Measurements from ENCODE around the gene MKLN1. TPM values are rescaled to one million over a fixed set of nuclear protein-coding genes. Genes with fewer than 3 reads are reported as not detected.
"Not testable (repeated sequence)": the region's sequence is repeated elsewhere in the genome, so short reads cannot be mapped to it uniquely, and the experiment has no call there.

The MKLN1 gene
- total and polyA plus RNA-seq, 4 experiments from 2014 or later = 18.1 to 61.0 (median 45.4) TPM

DNA sequence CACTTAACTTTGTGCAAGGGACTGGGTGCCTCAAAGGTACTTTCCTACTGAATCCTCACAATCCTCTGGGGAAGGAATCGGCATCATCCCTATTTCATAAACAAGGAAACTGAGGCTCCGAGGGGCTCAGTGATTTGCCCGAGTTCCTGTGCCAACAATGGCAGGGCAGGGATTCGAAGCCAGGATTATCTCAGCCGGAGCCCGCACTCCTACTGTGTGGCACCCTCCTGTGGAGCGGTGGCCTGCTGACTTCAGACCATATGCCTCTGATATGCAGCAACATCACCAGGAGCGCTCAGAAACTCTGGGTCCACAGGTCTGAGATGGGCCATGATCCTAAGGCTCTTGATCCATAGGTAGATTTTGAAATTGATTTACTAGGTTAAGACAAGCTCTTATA lies 182.1 kb downstream of the MKLN1 start:
- no peak overlapping the region for H3K4me3 ChIP-seq (ENCODE audit: low read length in 2 of 2)
- peaks cover 21 to 26% (median 23%) of the 10 kb centered on the region in 4 donors for H3K4me1 Mint-ChIP-seq
- peaks cover 0 to 4% of the 10 kb centered on the region in 2 donors for H3K27me3 Mint-ChIP-seq
- no peak overlapping the region for H3K27ac ChIP-seq (ENCODE audit: low read depth, low read length)
- intact Hi-C loops (cut with micrococcal nuclease) = loop anchor here (5.0 kb wide), 1 partner anchor 612 kb away; no protein-coding TSS in a partner anchor
- no peaks in the 10 kb centered on the region for H3K27me3 ChIP-seq (ENCODE audit: insufficient read depth, low read length)
- CTCF ChIA-PET (ENCODE audit: partially characterized antibody) = interaction anchor here (0.7 to 4.2 kb wide), 5 partner anchors 11 to 140 kb away, joined by 3 to 21 read pairs (median 4); no protein-coding TSS in a partner anchor
- H3K9me3 Mint-ChIP-seq = no peaks in the 10 kb centered on the region
- no peak for DNase-seq
- no peaks in the 10 kb centered on the region for H3K36me3 ChIP-seq (ENCODE audit: insufficient read depth, low read length)
- no peak overlapping the region for H3K27ac Mint-ChIP-seq
- POLR2A ChIA-PET (ENCODE audit: partially characterized antibody) = no interaction called here
- H3K4me1 ChIP-seq (ENCODE audit: insufficient read depth, low read length) = peaks cover 10% of the 10 kb centered on the region
- no peaks in the 10 kb centered on the region for H3K9me3 ChIP-seq (ENCODE audit: control insufficient read depth in 1 of 2, low read length in 2 of 2)
- no peaks in the 10 kb centered on the region for H3K36me3 Mint-ChIP-seq
- H3K4me3 Mint-ChIP-seq = no peak overlapping the region

DNA sequence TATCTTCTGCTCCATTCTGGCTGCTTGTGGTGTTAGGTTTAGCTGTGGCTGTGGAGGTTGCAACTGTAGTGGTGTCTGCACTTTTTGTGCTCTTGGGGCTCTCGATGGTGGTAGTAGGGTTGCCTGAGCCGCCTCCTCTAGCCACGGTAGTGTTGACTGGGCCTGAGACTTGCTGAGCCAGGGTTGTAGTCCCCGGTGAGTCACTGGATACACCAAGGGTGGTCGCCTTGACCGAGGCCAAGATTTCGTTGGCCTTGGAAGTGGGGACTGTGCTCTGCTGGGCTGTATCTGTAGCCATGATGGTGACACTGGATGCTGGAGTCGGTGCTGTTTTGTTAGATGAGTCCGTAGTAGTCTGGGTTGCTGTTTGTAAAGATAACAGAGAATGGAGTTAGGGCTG lies 183.4 kb downstream of the MKLN1 start:
- Histone ChIP-seq H3K36me3 (ENCODE audit: insufficient read depth, low read length) (no peaks in the 10 kb centered on the region), H3K27ac (ENCODE audit: low read depth, low read length) (no peak overlapping the region), H3K4me3 (ENCODE audit: low read length in 2 of 2) (no peak overlapping the region), H3K9me3 (ENCODE audit: control insufficient read depth in 1 of 2, low read length in 2 of 2) (no peaks in the 10 kb centered on the region), H3K27me3 (ENCODE audit: insufficient read depth, low read length) (no peaks in the 10 kb centered on the region), H3K4me1 (ENCODE audit: insufficient read depth, low read length) (peaks cover 10% of the 10 kb centered on the region)
- H3K4me3 Mint-ChIP-seq = no peak overlapping the region
- H3K4me1 Mint-ChIP-seq = peaks cover 20 to 26% (median 22%) of the 10 kb centered on the region in 4 donors
- peaks cover 0 to 4% of the 10 kb centered on the region in 2 donors for H3K27me3 Mint-ChIP-seq
- H3K9me3 Mint-ChIP-seq = no peaks in the 10 kb centered on the region
- ChIA-PET CTCF (ENCODE audit: partially characterized antibody) (interaction anchor here (1.5 to 6.8 kb wide), 3 partner anchors 10 to 18 kb away, joined by 5 to 79 read pairs (median 21); no protein-coding TSS in a partner anchor), POLR2A (ENCODE audit: partially characterized antibody) (no interaction called here)
- no peak overlapping the region for H3K27ac Mint-ChIP-seq
- DNase-seq = no peak
- intact Hi-C loops (cut with micrococcal nuclease) = loop anchor here (5.0 kb wide), 1 partner anchor 614 kb away; no protein-coding TSS in a partner anchor
- H3K36me3 Mint-ChIP-seq = no peaks in the 10 kb centered on the region

DNA sequence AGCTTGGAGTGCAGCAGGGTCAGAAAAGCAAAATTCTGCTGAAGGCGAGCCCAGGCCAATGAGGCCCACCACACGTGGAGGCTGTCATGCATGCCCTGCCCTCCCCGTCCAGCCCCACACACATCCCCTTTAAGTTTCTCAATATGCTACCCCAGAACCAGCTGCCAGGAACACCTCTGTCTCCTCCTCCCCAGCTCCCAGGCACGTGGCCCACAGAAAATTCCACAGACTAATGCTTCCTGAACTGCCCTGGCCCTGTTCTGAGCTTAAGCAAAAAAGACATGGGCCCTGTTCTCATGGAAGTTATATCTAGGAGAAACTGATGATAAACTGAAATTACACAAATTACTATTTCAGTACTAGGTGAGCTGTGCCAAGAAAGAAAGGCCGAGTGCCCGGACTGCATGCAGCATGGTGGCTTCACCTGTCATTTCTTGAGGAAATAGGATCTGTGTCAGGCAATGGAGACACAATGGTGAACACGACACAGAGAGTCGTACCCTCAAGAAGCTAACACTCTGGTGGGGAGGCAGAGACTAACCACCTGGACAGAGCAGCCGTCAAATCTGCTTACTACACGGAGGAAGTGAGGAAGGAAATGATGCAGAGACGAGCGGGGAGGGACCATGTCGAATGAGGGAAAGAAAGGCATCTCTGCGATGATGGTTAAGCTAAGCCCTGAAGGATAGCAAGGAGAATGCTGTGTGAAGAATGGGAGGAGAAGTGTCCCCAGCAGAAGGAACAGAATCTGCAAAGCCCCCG lies 184.3 kb downstream of the MKLN1 start:
- Mint-ChIP-seq H3K27me3 (peaks cover 0 to 4% of the 10 kb centered on the region in 2 donors), H3K4me1 (peaks cover 20 to 26% (median 22%) of the 10 kb centered on the region in 4 donors), H3K4me3 (no peak overlapping the region), H3K9me3 (no peaks in the 10 kb centered on the region), H3K27ac (peak overlapping the region in 2 of 7 donors; percentile 33 to 78), H3K36me3 (no peaks in the 10 kb centered on the region)
- peaks cover 10% of the 10 kb centered on the region for H3K4me1 ChIP-seq (ENCODE audit: insufficient read depth, low read length)
- ChIA-PET CTCF (ENCODE audit: partially characterized antibody) (interaction anchor here (0.6 to 6.8 kb wide), 9 partner anchors 10 to 1489 kb away, joined by 3 to 79 read pairs (median 4); no protein-coding TSS in a partner anchor), POLR2A (ENCODE audit: partially characterized antibody) (no interaction called here)
- intact Hi-C loops (cut with micrococcal nuclease) = loop anchor here (5.0 kb wide), 1 partner anchor 615 kb away; no protein-coding TSS in a partner anchor
- DNase-seq = no peak
- H3K27ac ChIP-seq (ENCODE audit: low read depth, low read length) = no peak overlapping the region
- no peaks in the 10 kb centered on the region for H3K27me3 ChIP-seq (ENCODE audit: insufficient read depth, low read length)
- no peak overlapping the region for H3K4me3 ChIP-seq (ENCODE audit: low read length in 2 of 2)
- no peaks in the 10 kb centered on the region for H3K9me3 ChIP-seq (ENCODE audit: control insufficient read depth in 1 of 2, low read length in 2 of 2)
- H3K36me3 ChIP-seq (ENCODE audit: insufficient read depth, low read length) = no peaks in the 10 kb centered on the region

DNA sequence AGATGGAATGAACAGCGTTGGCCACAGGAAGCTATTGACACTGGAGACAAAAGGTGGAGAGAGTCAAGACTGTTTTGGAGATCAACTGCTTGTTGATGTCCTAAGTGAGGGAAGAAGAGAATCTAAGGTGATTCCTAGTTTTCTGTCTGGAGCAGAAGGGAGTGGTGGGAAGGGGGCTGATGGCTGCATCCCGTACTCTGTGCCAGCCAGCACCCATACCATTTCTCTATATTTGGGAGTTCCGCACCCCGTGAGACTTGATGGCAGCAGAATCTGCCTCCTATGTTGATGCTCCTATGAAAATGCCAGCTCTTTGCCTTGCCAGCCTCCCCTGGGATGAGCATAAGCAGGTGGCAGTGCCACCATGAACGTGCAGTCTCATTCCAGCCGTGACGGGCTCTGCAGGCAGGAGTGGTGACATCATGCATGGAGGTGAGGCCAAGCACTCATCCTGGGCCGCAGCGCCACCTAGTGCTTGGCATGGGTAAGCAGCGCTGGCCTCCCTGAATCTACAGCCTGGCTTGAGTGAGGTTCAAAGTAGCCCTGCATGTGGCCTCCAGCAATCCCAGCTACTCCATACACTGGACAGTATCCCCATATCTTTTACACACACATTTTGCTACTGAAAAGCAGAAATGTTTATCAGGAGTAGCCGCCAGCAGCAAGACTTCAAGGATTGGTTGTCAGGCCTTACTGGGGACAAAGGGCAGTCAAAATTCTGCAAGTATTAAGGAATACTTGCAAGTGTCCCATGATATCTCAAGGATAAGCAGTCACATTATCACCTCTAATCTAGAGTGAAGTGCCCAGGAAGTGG lies 185.8 kb downstream of the MKLN1 start:
- DNase-seq = peak; percentile 61 to 70 (median 63)
- no peak overlapping the region for H3K27ac ChIP-seq (ENCODE audit: low read depth, low read length)
- CTCF ChIA-PET (ENCODE audit: partially characterized antibody) = interaction anchor here (0.5 to 6.8 kb wide), 7 partner anchors 8 to 471 kb away, joined by 3 to 79 read pairs (median 4); no protein-coding TSS in a partner anchor
- H3K9me3 ChIP-seq (ENCODE audit: control insufficient read depth in 1 of 2, low read length in 2 of 2) = no peaks in the 10 kb centered on the region
- Mint-ChIP-seq H3K4me3 (peak overlapping the region in 4 of 8 donors; percentile 32 to 63 (median 57)), H3K9me3 (no peaks in the 10 kb centered on the region), H3K36me3 (no peaks in the 10 kb centered on the region), H3K4me1 (peaks cover 12 to 17% (median 15%) of the 10 kb centered on the region in 4 donors), H3K27me3 (peaks cover 0 to 4% of the 10 kb centered on the region in 2 donors), H3K27ac (peak overlapping the region in 2 of 7 donors; percentile 43 to 68)
- no peaks in the 10 kb centered on the region for H3K27me3 ChIP-seq (ENCODE audit: insufficient read depth, low read length)
- no peaks in the 10 kb centered on the region for H3K36me3 ChIP-seq (ENCODE audit: insufficient read depth, low read length)
- H3K4me1 ChIP-seq (ENCODE audit: insufficient read depth, low read length) = peaks cover 6% of the 10 kb centered on the region
- intact Hi-C loops (cut with micrococcal nuclease) = loop anchor here (5.0 kb wide), 1 partner anchor 616 kb away; no protein-coding TSS in a partner anchor
- H3K4me3 ChIP-seq (ENCODE audit: low read length in 2 of 2) = no peak overlapping the region
- POLR2A ChIA-PET (ENCODE audit: partially characterized antibody) = interaction anchor here (1.1 kb wide), 1 partner anchor 12 kb away, joined by 3 read pairs; no protein-coding TSS in a partner anchor

DNA sequence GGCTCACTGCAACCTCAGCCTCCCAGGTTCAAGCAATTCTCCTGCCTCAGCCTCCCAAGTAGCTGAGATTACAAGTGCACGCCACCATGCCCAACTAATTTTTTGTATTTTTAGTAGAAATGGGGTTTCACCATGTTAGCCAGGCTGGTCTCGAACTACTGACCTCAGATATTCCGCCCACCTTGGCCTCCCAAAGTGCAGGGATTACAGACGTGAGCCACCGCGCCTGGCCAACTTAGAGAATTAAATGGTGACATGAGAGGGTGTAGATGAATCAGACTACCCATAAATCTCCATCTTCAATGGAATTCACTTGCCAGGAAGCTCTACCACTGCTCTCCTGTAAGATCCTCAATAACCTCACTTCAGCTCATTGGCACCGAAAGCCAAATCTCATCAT lies 187.8 kb downstream of the MKLN1 start:
- DNase-seq; H3K4me1 ChIP-seq (ENCODE audit: insufficient read depth, low read length); POLR2A ChIA-PET (ENCODE audit: partially characterized antibody); intact Hi-C loops (cut with micrococcal nuclease); H3K9me3 ChIP-seq (ENCODE audit: control insufficient read depth in 1 of 2, low read length in 2 of 2); H3K9me3 Mint-ChIP-seq; H3K4me3 ChIP-seq (ENCODE audit: low read length in 2 of 2); H3K27me3 Mint-ChIP-seq; H3K36me3 Mint-ChIP-seq; H3K4me3 Mint-ChIP-seq; H3K27ac Mint-ChIP-seq; H3K27me3 ChIP-seq (ENCODE audit: insufficient read depth, low read length); H3K27ac ChIP-seq (ENCODE audit: low read depth, low read length); H3K36me3 ChIP-seq (ENCODE audit: insufficient read depth, low read length): not testable (repeated sequence)
- CTCF ChIA-PET (ENCODE audit: partially characterized antibody) = interaction anchor here (0.6 to 6.8 kb wide), 5 partner anchors 14 to 1310 kb away, joined by 3 to 79 read pairs (median 3); partner anchors contain the start of gene TMEM209
- peaks cover 12 to 16% (median 14%) of the 10 kb centered on the region in 4 donors for H3K4me1 Mint-ChIP-seq

DNA sequence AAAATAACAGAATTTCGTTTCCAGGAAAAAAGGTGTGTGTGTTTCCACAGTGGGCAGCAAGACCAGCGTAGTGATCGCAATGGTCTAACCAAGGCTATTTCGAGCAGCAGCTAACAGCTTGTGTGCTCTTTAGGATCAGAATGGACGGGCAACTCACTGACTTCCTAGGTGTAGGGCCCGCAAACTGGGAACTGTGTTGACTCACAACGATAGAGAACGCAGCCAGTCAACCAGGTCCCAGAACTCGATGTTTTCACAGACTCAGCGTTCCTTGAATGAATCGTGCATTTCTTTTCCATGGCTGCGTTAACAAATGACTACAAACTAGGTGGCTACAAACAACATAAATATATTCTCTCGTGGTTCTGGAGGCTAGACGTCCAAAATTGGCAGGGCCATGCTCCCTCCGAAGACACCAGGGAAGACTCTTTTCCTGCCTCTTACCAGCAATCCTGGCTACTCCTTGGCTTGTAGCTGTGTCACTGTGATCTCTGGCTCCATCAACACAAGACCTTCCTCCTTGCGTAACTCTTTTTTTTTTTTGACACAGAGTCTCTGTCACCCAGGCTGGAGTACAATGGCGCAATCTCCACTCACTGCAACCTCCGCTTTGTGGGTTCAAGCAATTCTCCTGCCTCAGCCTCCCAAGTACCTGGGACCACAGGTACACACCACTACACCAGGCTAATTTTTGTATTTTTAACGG lies 189.7 kb downstream of the MKLN1 start:
- intact Hi-C loops (cut with micrococcal nuclease) = no loop called here
- no peaks in the 10 kb centered on the region for H3K27me3 ChIP-seq (ENCODE audit: insufficient read depth, low read length)
- CTCF ChIA-PET (ENCODE audit: partially characterized antibody) = interaction anchor here (6.8 kb wide), 1 partner anchor 16 kb away, joined by 79 read pairs; no protein-coding TSS in a partner anchor
- peaks cover 9 to 17% (median 13%) of the 10 kb centered on the region in 4 donors for H3K4me1 Mint-ChIP-seq
- H3K9me3 ChIP-seq (ENCODE audit: control insufficient read depth in 1 of 2, low read length in 2 of 2) = no peaks in the 10 kb centered on the region
- no peak overlapping the region for H3K27ac Mint-ChIP-seq
- H3K36me3 Mint-ChIP-seq = no peaks in the 10 kb centered on the region
- no peaks in the 10 kb centered on the region for H3K9me3 Mint-ChIP-seq
- H3K27ac ChIP-seq (ENCODE audit: low read depth, low read length) = no peak overlapping the region
- H3K36me3 ChIP-seq (ENCODE audit: insufficient read depth, low read length) = no peaks in the 10 kb centered on the region
- no peak overlapping the region for H3K4me3 Mint-ChIP-seq
- DNase-seq = no peak
- no peak overlapping the region for H3K4me3 ChIP-seq (ENCODE audit: low read length in 2 of 2)
- peaks cover 11% of the 10 kb centered on the region for H3K4me1 ChIP-seq (ENCODE audit: insufficient read depth, low read length)
- POLR2A ChIA-PET (ENCODE audit: partially characterized antibody) = no interaction called here
- H3K27me3 Mint-ChIP-seq = peaks cover 0 to 4% of the 10 kb centered on the region in 2 donors
